Body of pancreas (tissue), 4 donors: ENCODE data around the gene YARS1.

Experiments
- CTCF ChIP-seq, 7 experiments: fragments of 450-650 bp in 4 of 7; fragments of 200-600 bp in 3 of 7; sonication (generic) in 3 of 7; IDR thresholded peaks; one replicate each; pipeline ENCODE4 v1.5.1; 2016 to 2019; ENCODE audit warnings: antibody characterized with exemption in 7 of 7
- POLR2A ChIP-seq, 3 donors: fragments of 450-650 bp; IDR thresholded peaks; one replicate each; pipeline ENCODE4 v1.6.1; 2016; ENCODE audit warnings: antibody characterized with exemption in 3 of 3, mild to moderate bottlenecking in 2 of 3

DNA sequence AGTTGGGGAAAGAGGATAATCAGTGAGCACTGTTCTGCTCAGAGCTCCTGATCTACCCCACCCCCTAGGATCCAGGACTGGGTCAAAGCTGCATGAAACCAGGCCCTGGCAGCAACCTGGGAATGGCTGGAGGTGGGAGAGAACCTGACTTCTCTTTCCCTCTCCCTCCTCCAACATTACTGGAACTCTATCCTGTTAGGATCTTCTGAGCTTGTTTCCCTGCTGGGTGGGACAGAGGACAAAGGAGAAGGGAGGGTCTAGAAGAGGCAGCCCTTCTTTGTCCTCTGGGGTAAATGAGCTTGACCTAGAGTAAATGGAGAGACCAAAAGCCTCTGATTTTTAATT, 42.7 kb downstream of the YARS1 start:
- TF ChIP-seq CTCF (IDR thresholded peaks at IDR 0.05) (no peak), POLR2A (IDR thresholded peaks at IDR 0.05) (no peak)
